ENCODE measurements around the gene HIRIP3. TPM values are rescaled to one million over a fixed set of nuclear protein-coding genes. Genes with fewer than 3 reads are reported as not detected.
A peak's percentile ranks its signal among the peaks of the same experiment; 100 is the strongest.

HIRIP3 gene
- total and polyA plus RNA-seq, 2 of the 13 experiments (the other 11 are each of a cell fraction or from before 2014, with no cell fraction given), result 12.6 to 17.2 TPM

DNA sequence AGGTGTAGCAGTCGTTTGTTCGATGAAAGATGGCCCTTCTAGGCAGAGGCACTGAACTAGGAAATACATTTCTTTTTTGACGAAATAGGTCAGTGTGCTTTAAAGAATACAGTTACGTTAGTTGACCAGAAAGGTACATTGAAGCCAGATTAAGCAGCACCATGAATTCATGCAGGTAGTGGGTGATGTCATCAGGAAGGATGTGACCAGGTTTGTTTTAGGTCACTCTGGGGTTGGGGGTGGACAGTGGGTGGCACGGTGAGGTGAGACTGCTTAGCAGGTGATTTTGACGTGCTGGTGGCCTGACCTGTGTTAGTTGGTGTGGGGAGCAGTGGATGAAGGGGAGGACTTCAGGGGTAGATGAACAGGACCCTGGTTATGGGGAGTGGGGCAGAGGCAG, 4.2 kb upstream of the HIRIP3 start:
- Histone ChIP-seq H3K36me3 (replicated peaks in 1 of 2; ENCODE audit: control insufficient read depth in 1 of 2, insufficient read depth in 2 of 2, low read length in 2 of 2) (peaks cover 0 to 3% of the 10 kb centered on the region in 2 experiments; a peak in 1 of 5 replicates), H3K9ac (ENCODE audit: insufficient read depth, low read depth, low read length) (no peak overlapping the region), H3K4me1 (ENCODE audit: insufficient read depth, low read length) (peaks cover 21% of the 10 kb centered on the region), H3K9me3 (ENCODE audit: low read length) (no peaks in the 10 kb centered on the region), H3K79me2 (ENCODE audit: insufficient read depth, low read length) (peaks cover 9% of the 10 kb centered on the region), H3K4me3 (replicated peaks in 1 of 3; ENCODE audit: insufficient read depth in 1 of 3, low read depth in 2 of 3, low read length in 3 of 3) (no peak overlapping the region), H2AFZ (ENCODE audit: low read length) (no peak overlapping the region), H3K27ac (ENCODE audit: extremely low read length, insufficient read depth, low read length) (no peak overlapping the region), H3K4me2 (ENCODE audit: low read depth, low read length) (no peak overlapping the region), H4K20me1 (ENCODE audit: insufficient read depth, low read length) (no peaks in the 10 kb centered on the region), H3K27me3 (ENCODE audit: control insufficient read depth in 1 of 2, insufficient read depth in 2 of 2, low read length in 2 of 2) (peaks cover 0 to 5% of the 10 kb centered on the region in 2 experiments; a peak in 1 of 5 replicates)
- BruUV-seq (replicated peaks), result no TSS peak
- intact Hi-C loops (cut with micrococcal nuclease; ENCODE audit: unreplicated experiment), result loop anchor here (5.0 kb wide), 1 partner anchor 37 kb away; the partner anchor contains the start of gene TMEM219
- ChIA-PET CTCF (ENCODE audit: low intra/inter-chr PET ratio, low total read pairs) (no interaction called here), POLR2A (no interaction called here)
- FAIRE-seq, result no peak
- 95% methylated on average over 6 of the region's 6 CpGs for WGBS (ENCODE audit: low lambda C conversion rate)
- TF ChIP-seq ZFP62 (CRISPR knock-in tag; IDR thresholded peaks at IDR 0.05), result no peak
- TF ChIP-seq ZNF232 (CRISPR knock-in tag; IDR thresholded peaks at IDR 0.05; ENCODE audit: borderline replicate concordance), result no peak
- TF ChIP-seq GTF2F1 (IDR thresholded peaks at IDR 0.05; ENCODE audit: low read length), result no peak
- TF ChIP-seq, protein P1, sequence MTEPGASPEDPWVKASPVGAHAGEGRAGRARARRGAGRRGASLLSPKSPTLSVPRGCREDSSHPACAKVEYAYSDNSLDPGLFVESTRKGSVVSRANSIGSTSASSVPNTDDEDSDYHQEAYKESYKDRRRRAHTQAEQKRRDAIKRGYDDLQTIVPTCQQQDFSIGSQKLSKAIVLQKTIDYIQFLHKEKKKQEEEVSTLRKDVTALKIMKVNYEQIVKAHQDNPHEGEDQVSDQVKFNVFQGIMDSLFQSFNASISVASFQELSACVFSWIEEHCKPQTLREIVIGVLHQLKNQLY (CRISPR knock-in tag; IDR thresholded peaks at IDR 0.05), result no peak
- TF ChIP-seq CREB1 (IDR thresholded peaks at IDR 0.05), result peak; percentile 63
- TF ChIP-seq CREB1 (CRISPR knock-in tag; IDR thresholded peaks at IDR 0.05), result no peak
- no peak for TF ChIP-seq NFRKB (IDR thresholded peaks at IDR 0.05)
- peak; percentile 93 for TF ChIP-seq ATF7 (IDR thresholded peaks at IDR 0.05)
- no peak for TF ChIP-seq ATF7 (CRISPR knock-in tag; IDR thresholded peaks at IDR 0.05)
- TF ChIP-seq, protein P2, sequence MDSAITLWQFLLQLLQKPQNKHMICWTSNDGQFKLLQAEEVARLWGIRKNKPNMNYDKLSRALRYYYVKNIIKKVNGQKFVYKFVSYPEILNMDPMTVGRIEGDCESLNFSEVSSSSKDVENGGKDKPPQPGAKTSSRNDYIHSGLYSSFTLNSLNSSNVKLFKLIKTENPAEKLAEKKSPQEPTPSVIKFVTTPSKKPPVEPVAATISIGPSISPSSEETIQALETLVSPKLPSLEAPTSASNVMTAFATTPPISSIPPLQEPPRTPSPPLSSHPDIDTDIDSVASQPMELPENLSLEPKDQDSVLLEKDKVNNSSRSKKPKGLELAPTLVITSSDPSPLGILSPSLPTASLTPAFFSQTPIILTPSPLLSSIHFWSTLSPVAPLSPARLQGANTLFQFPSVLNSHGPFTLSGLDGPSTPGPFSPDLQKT (CRISPR knock-in tag; IDR thresholded peaks at IDR 0.05; ENCODE audit: borderline replicate concordance), result no peak
- no peak for ATAC-seq
- in situ Hi-C loops (cut with HindIII; ENCODE audit: extremely low pct_ligation_motif_present, low pct_unique_long_range_greater_than_20kb), result loop anchor here (10.0 kb wide), 1 partner anchor 135 kb away; the partner anchor contains the start of gene CDIPT
- no peak for DNase-seq (ENCODE audit: low spot score)

All from HepG2 (cell line).